SK-N-MC (cell line): Measurements from ENCODE around the gene EGFL7.

Source experiments
- DNase-seq: peaks from one replicate; pipeline ENCODE4 v3.0.0-alpha.2; 2011; ENCODE audit warnings: low read depth, low spot score
- H3K27ac ChIP-seq: fragments of 200-600 bp; sonication (generic); 2 replicates; pipeline ENCODE4 v1.5.1; 2016; ENCODE audit warnings: mixed run types
- H3K36me3 ChIP-seq: fragments of 200-600 bp; sonication (generic); 2 replicates; pipeline ENCODE4 v1.6.1; 2017; ENCODE audit warnings: antibody characterized with exemption, low read length, mixed read lengths; ENCODE audit not compliant: insufficient read depth
- H3K4me3 ChIP-seq: fragments of 200-600 bp; sonication (generic); 2 replicates; pipeline ENCODE4 v1.5.1; 2016
- H3K9ac ChIP-seq: fragments of 200-600 bp; sonication (generic); 2 replicates; pipeline ENCODE4 v1.8.0; 2017; ENCODE audit warnings: mixed run types, mixed read lengths; ENCODE audit not compliant: insufficient read length
- H3K9me3 ChIP-seq: fragments of 200-600 bp; sonication (generic); 2 replicates; pipeline ENCODE4 v1.6.1; 2017; ENCODE audit warnings: low read depth, mild to moderate bottlenecking, antibody characterized with exemption, low read length, moderate library complexity, mixed read lengths
- EZH2 ChIP-seq: fragments of 200-600 bp; sonication (generic); IDR thresholded peaks from one replicate; pipeline ENCODE4 v1.6.1; 2017; ENCODE audit warnings: antibody characterized with exemption
- FOXP2 ChIP-seq: optimal IDR thresholded peaks from 2 replicates; pipeline ENCODE3; 2011; ENCODE audit warnings: mild to moderate bottlenecking, moderate library complexity; ENCODE audit not compliant: insufficient read depth; ENCODE audit errors: extremely low read length, control extremely low read depth
- POLR2AphosphoS5 ChIP-seq: IDR thresholded peaks from 2 replicates; pipeline ENCODE4 v1.6.1; 2012; ENCODE audit warnings: mild to moderate bottlenecking, low read depth, low read length, borderline replicate concordance

The EGFL7 gene

GRCh38 chr9:136655536-136656182 is 7.1 kb upstream of the EGFL7 start:
- H3K9me3 ChIP-seq: no peaks in the 10 kb centered on the region
- peak overlapping the region; percentile 59 for H3K4me3 ChIP-seq
- no peak for DNase-seq
- H3K27ac ChIP-seq: peak overlapping the region; percentile 87
- H3K36me3 ChIP-seq: no peaks in the 10 kb centered on the region
- TF ChIP-seq POLR2AphosphoS5 (no peak; the same call in 1 of the 2 replicates), EZH2 (no peak), FOXP2 (no peak)
- no peak overlapping the region for H3K9ac ChIP-seq

- DNase-seq: no peak
- no peaks in the 10 kb centered on the region for H3K9me3 ChIP-seq
- H3K27ac ChIP-seq: peak overlapping the region; percentile 87
- no peaks in the 10 kb centered on the region for H3K36me3 ChIP-seq
- H3K4me3 ChIP-seq: peak overlapping the region; percentile 59
- H3K9ac ChIP-seq: no peak overlapping the region
- TF ChIP-seq EZH2 (no peak), POLR2AphosphoS5 (no peak), FOXP2 (no peak)
These were observed 6.5 kb upstream of the EGFL7 start for GRCh38 chr9:136656183-136656738.

GRCh38 chr9:136656795-136657611 is 5.7 kb upstream of the EGFL7 start:
- Histone ChIP-seq H3K27ac (no peak overlapping the region), H3K36me3 (no peaks in the 10 kb centered on the region), H3K9me3 (no peaks in the 10 kb centered on the region), H3K4me3 (no peak overlapping the region), H3K9ac (no peak overlapping the region)
- TF ChIP-seq EZH2: no peak
- no peak for TF ChIP-seq FOXP2
- no peak for TF ChIP-seq POLR2AphosphoS5
- DNase-seq: no peak

- no peak for DNase-seq
- H3K9me3 ChIP-seq: no peaks in the 10 kb centered on the region
- H3K9ac ChIP-seq: no peak overlapping the region
- TF ChIP-seq EZH2 (no peak), POLR2AphosphoS5 (no peak), FOXP2 (no peak)
- H3K4me3 ChIP-seq: no peak overlapping the region
- no peaks in the 10 kb centered on the region for H3K36me3 ChIP-seq
- no peak overlapping the region for H3K27ac ChIP-seq
These were observed 4.5 kb upstream of the EGFL7 start for GRCh38 chr9:136657974-136658848.

- H3K36me3 ChIP-seq: no peaks in the 10 kb centered on the region
- no peak overlapping the region for H3K27ac ChIP-seq
- DNase-seq: no peak
- no peak overlapping the region for H3K4me3 ChIP-seq
- TF ChIP-seq POLR2AphosphoS5 (no peak), FOXP2 (no peak), EZH2 (no peak)
- no peaks in the 10 kb centered on the region for H3K9me3 ChIP-seq
- no peak overlapping the region for H3K9ac ChIP-seq
These were observed 3.7 kb upstream of the EGFL7 start for GRCh38 chr9:136658849-136659535.

GRCh38 chr9:136659861-136660784 is 2.6 kb upstream of the EGFL7 start:
- Histone ChIP-seq H3K4me3 (no peak overlapping the region), H3K9me3 (no peaks in the 10 kb centered on the region), H3K27ac (no peak overlapping the region), H3K9ac (no peak overlapping the region), H3K36me3 (no peaks in the 10 kb centered on the region)
- no peak for DNase-seq
- no peak for TF ChIP-seq FOXP2
- no peak for TF ChIP-seq EZH2

GRCh38 chr9:136660971-136661550 is 1.7 kb upstream of the EGFL7 start:
- no peak overlapping the region for H3K9ac ChIP-seq
- no peak for DNase-seq
- TF ChIP-seq EZH2 (no peak), POLR2AphosphoS5 (no peak), FOXP2 (no peak)
- H3K9me3 ChIP-seq: no peaks in the 10 kb centered on the region
- H3K36me3 ChIP-seq: no peaks in the 10 kb centered on the region
- no peak overlapping the region for H3K4me3 ChIP-seq
- no peak overlapping the region for H3K27ac ChIP-seq
